ENCODE measurements around the gene PGM2L1. TPM values are rescaled to one million over a fixed set of nuclear protein-coding genes. Genes with fewer than 3 reads are reported as not detected.
"Not testable (repeated sequence)": the region's sequence is repeated elsewhere in the genome, so short reads cannot be mapped to it uniquely, and the experiment has no call there.

PGM2L1 gene
- total RNA-seq: 10 to 100 TPM in 1 of 2 experiments, 1 to 10 TPM in 1; 9.2 to 10.4 TPM

DNA sequence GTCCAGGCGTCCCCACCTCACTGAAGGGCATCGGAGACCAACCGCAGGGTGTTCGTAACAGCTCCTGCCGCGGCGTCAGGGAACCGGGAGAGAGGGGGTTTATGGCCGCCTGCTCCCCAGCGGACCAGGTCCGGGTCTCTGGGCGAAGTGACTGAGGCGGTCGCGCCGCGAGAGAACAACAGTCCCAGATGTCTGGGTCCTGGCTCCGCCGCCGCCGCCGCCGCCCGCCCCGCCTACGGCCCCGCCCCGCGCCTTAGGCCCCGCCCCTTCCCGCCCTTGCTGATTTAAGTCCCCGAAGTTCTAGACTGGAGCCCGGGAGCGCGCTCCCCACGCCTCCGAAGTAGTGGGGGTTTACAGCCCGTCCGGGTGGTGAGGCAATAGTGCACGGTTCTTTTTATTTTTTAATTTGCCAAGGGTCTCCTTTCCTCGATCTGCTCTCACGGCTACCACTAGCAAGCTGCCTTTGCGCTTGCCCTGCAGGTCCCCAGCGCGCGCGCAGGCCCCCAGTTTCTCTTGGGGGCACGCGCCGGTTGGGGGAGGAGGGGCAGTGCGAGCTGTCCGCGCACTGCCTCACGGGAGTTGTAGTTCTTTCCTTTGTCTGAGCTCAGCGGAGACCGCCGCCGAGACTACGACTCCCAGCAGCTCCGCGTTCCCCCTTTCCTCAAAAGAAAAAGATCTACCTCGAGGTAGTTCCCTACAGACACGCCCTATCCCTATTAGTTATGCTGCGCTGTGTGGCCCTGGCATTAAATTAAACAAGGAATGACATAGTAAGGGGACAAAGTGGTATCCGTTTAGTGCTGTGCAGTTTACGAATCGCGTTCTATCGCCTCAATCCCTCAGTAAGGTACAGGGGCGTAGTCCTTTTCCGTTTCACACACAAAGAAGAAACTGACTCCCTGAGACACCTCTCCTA lies at the start of gene PGM2L1:
TSS of gene PGM2L1 (minus strand) at position 190 of the 916 bp plus-strand sequence. CDS start 272 bp downstream, outside the sequence.
- ChIA-PET POLR2A (interaction anchor here (0.6 to 2.1 kb wide), 4 partner anchors 8 to 1021 kb away, joined by 3 to 6 read pairs (median 4); partner anchors contain the start of gene LIPT2), CTCF (interaction anchor here (1.2 to 1.4 kb wide), 2 partner anchors 8 to 10 kb away, joined by 3 to 5 read pairs; no protein-coding TSS in a partner anchor)

GRCh38 chr11:74447720-74448119 lies 49.5 kb upstream of the PGM2L1 start:
- ChIA-PET CTCF (interaction anchor here (1.4 to 1.5 kb wide), 2 partner anchors 187 to 192 kb away, joined by 4 to 5 read pairs; no protein-coding TSS in a partner anchor), POLR2A (no interaction called here)

GRCh38 chr11:74446532-74446938 lies 48.3 kb upstream of the PGM2L1 start:
- ChIA-PET POLR2A (interaction anchor here (0.5 kb wide), 1 partner anchor 10 kb away, joined by 6 read pairs; no protein-coding TSS in a partner anchor), CTCF (interaction anchor here (0.9 kb wide), 1 partner anchor 192 kb away, joined by 4 read pairs; no protein-coding TSS in a partner anchor)

GRCh38 chr11:74444173-74444826 lies 46.1 kb upstream of the PGM2L1 start:
- POLR2A ChIA-PET: no interaction called here
- CTCF ChIA-PET: interaction anchor here (1.0 to 3.6 kb wide), 2 partner anchors 8 to 52 kb away, joined by 3 to 16 read pairs; no protein-coding TSS in a partner anchor

DNA sequence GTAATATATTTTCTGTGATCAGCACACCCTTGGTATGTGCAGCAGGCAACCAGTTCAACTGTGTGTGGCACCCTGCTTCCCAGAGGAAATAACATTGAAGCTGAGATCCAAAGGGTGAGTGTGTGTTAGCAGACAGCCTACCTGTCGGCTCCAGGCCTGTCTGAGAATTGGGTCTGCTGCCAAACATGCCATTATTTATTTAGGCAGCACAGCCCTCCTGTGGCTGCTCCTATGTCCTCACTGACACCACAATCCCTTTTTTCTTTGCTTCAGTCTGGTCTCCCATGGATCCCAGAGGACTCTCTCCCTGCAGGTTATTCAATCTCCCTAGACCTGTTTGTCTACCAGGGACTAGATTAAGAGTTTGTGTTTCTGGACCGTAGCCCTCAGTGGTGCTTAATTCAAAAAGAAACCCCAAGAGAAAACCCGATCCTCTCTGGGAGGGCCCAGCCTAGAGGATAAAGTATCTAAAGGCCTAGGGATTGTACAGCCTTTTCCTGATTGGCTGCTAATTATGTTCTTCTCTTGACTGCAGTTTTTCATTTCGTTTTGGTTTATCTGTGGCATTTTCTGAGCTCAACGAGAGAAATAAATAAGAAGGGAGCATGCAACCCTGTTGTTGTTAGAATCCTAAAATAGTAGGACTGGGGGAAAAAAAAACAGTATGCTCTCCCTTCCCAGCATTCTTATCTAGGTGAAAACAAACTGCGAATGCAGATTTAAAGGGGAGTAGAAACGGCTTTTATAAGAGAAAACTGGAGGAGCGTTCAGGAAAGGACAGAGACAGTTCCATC lies 45.0 kb upstream of the PGM2L1 start:
- ChIA-PET CTCF (interaction anchor here (1.0 to 3.6 kb wide), 2 partner anchors 9 to 51 kb away, joined by 3 to 16 read pairs; no protein-coding TSS in a partner anchor), POLR2A (no interaction called here)

- ChIA-PET POLR2A (no interaction called here), CTCF (interaction anchor here (3.6 kb wide), 1 partner anchor 10 kb away, joined by 16 read pairs; no protein-coding TSS in a partner anchor)
Measured at GRCh38 chr11:74442636-74443035, 44.4 kb upstream of the PGM2L1 start.

GRCh38 chr11:74438681-74439080 lies 40.4 kb upstream of the PGM2L1 start:
- ChIA-PET POLR2A (no interaction called here), CTCF (interaction anchor here (0.9 to 1.4 kb wide), 2 partner anchors 11 to 50 kb away, joined by 3 read pairs; no protein-coding TSS in a partner anchor)

- ChIA-PET CTCF (interaction anchor here (1.0 to 1.4 kb wide), 2 partner anchors 9 to 48 kb away, joined by 3 to 4 read pairs; no protein-coding TSS in a partner anchor), POLR2A (no interaction called here)
Measured at GRCh38 chr11:74437441-74438042, 39.3 kb upstream of the PGM2L1 start.

DNA sequence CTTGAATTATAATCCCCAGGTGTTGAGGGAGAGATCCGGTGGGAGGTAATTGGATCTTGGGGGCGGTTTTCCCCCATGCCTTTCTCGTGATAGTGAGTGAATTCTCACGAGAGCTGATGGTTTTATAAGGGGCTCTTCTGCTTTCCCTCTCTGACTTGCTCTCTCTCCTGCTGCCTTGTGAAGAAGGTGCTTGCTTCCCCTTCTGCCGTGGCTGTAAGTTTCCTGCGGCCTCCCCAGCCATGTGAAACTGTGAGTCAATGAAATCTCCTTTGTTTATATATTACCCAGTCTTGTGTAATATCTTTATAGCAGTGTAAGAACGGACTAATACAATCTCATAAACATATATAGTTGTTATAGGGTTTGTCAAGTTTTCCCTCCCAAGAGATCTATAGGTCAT lies 36.3 kb upstream of the PGM2L1 start:
- ChIA-PET POLR2A (no interaction called here), CTCF (interaction anchor here (1.0 kb wide), 1 partner anchor 14 kb away, joined by 3 read pairs; no protein-coding TSS in a partner anchor)

GRCh38 chr11:74429205-74429604 lies 31.0 kb upstream of the PGM2L1 start:
- ChIA-PET POLR2A (no interaction called here), CTCF (no interaction called here)

DNA sequence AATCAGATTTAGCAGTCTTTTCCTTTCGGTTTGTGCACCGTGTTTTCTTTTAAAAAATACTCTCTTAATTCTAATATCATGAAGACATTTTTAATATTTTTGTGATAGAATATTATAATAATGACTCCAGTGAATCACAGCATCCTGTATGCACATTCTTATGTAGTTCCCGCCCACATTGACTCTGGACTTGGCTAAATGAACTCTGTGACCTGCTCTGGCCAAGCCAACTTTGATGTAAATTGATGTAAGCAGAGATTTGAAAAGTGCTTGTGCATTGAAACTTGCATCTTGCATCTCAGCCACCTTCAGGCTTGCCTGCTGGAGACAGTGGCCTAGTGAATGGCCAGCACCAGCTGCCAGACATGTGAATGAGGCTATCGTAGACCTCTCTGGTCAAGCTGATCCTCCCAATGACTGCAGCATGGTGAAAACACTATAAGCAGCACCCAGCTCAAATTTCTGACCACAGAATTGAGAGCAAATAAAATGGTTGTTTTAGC lies 29.2 kb upstream of the PGM2L1 start:
- POLR2A ChIA-PET: no interaction called here
- CTCF ChIA-PET: no interaction called here

GRCh38 chr11:74425100-74425499 lies 26.9 kb upstream of the PGM2L1 start:
- ChIA-PET CTCF (no interaction called here), POLR2A (no interaction called here)

GRCh38 chr11:74418509-74418895 lies 20.3 kb upstream of the PGM2L1 start:
- ChIA-PET POLR2A (no interaction called here), CTCF (no interaction called here)

GRCh38 chr11:74417860-74418508 lies 19.8 kb upstream of the PGM2L1 start:
- ChIA-PET POLR2A (no interaction called here), CTCF (no interaction called here)

- ChIA-PET CTCF (no interaction called here), POLR2A (no interaction called here)
Measured at GRCh38 chr11:74417379-74417804, 19.2 kb upstream of the PGM2L1 start.

DNA sequence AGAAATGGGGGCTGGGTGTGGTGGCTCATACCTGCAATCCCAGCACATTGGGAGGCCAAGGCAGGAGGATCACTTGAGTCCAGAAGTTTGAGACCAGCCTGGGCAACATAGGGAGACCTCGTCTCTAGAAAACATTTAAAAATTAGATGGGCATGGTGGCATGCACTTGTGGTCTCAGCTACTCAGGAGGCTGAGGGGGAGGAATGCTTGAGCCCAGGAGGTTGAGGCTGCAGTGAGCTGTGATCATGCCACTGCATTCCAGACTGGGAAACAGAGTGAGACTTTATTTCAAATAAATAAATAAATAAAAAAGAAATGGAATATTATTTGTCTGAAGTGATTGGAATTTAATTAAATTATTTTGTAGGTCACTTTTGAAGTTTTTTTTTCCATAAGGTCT lies 18.7 kb upstream of the PGM2L1 start:
- POLR2A ChIA-PET, CTCF ChIA-PET: not testable (repeated sequence)

- ChIA-PET CTCF (interaction anchor here (1.2 kb wide), 1 partner anchor 13 kb away, joined by 3 read pairs; no protein-coding TSS in a partner anchor), POLR2A (interaction anchor here (0.6 kb wide), 1 partner anchor 262 kb away, joined by 9 read pairs; no protein-coding TSS in a partner anchor)
Measured at GRCh38 chr11:74412733-74413359, 14.6 kb upstream of the PGM2L1 start.

Measured in activated CD8-positive, alpha-beta memory T cell treated with anti-CD3 and anti-CD28 coated beads for 36 hours (primary cell).